Fibroblast of lung (primary cell): ENCODE measurements around the gene RGS3. TPM values are rescaled to one million over a fixed set of nuclear protein-coding genes. Genes with fewer than 3 reads are reported as not detected.

Source experiments
- DNase-seq, 2 donors: peaks; one replicate each; pipeline versions ENCODE4 v3.0.0 to v3.0.0-alpha.2; 2010; ENCODE audit warnings: low read depth in 2 of 2
- H2AFZ ChIP-seq: 2 replicates; pipeline ENCODE4 v1.5.1; 2012; ENCODE audit warnings: low read length, control low read depth, inconsistent platforms
- H3K27ac ChIP-seq: 2 replicates; pipeline ENCODE4 v1.5.1; 2011; ENCODE audit warnings: low read length, control low read depth; ENCODE audit not compliant: insufficient read depth
- H3K27me3 ChIP-seq: 2 replicates; pipeline ENCODE4 v1.5.1; 2011; ENCODE audit warnings: mild to moderate bottlenecking, low read length; ENCODE audit not compliant: control insufficient read depth, insufficient read depth
- H3K36me3 ChIP-seq: 2 replicates; pipeline ENCODE4 v1.5.1; 2011; ENCODE audit warnings: low read length; ENCODE audit not compliant: control insufficient read depth, insufficient read depth
- H3K4me1 ChIP-seq: 2 replicates; pipeline ENCODE4 v1.5.1; 2011; ENCODE audit warnings: low read length; ENCODE audit not compliant: control insufficient read depth, insufficient read depth; ENCODE audit errors: extremely low read depth
- H3K4me2 ChIP-seq: 2 replicates; pipeline ENCODE4 v1.5.1; 2011; ENCODE audit warnings: low read length, control low read depth; ENCODE audit not compliant: insufficient read depth; ENCODE audit errors: extremely low read depth
- H3K4me3 ChIP-seq, 4 experiments: fragments of 200-600 bp in 1 of 4; sonication (generic) in 1 of 4; replicated peaks in 1 of 4; 2 replicates each; pipeline ENCODE4 v1.5.1; 2011 to 2016; ENCODE audit warnings: low read length in 4 of 4, low read depth in 3 of 4, mild to moderate bottlenecking in 3 of 4, control low read depth in 2 of 4, inconsistent platforms in 1 of 4, mixed read lengths in 1 of 4; ENCODE audit not compliant: insufficient read depth in 1 of 4; ENCODE audit errors: control extremely low read depth in 1 of 4
- H3K79me2 ChIP-seq: 2 replicates; pipeline ENCODE4 v1.5.1; 2012; ENCODE audit warnings: mild to moderate bottlenecking, low read length, inconsistent platforms; ENCODE audit not compliant: control insufficient read depth, insufficient read depth
- H3K9ac ChIP-seq: 2 replicates; pipeline ENCODE4 v1.5.1; 2011; ENCODE audit warnings: mild to moderate bottlenecking, low read length, control low read depth; ENCODE audit not compliant: insufficient read depth
- H3K9me3 ChIP-seq: 2 replicates; pipeline ENCODE4 v1.5.1; 2012; ENCODE audit warnings: low read depth, low read length; ENCODE audit not compliant: control insufficient read depth, insufficient read depth
- H4K20me1 ChIP-seq: 2 replicates; pipeline ENCODE4 v1.5.1; 2011; ENCODE audit warnings: low read length; ENCODE audit not compliant: control insufficient read depth, insufficient read depth; ENCODE audit errors: extremely low read depth
- CTCF ChIP-seq, 2 donors: IDR thresholded peaks in 1 of 2; conservative IDR thresholded peaks in 1 of 2; 1 replicate in 1 of 2; 2 replicates in 1 of 2; pipeline ENCODE4 v1.5.1; 2011 to 2012; ENCODE audit warnings: low read length in 2 of 2, control low read depth in 1 of 2, inconsistent platforms in 1 of 2, low read depth in 1 of 2, mild to moderate bottlenecking in 1 of 2
- EZH2 ChIP-seq: IDR thresholded peaks from 2 replicates; pipeline ENCODE4 v1.5.1; 2012; ENCODE audit warnings: low read length, control low read depth, mild to moderate bottlenecking; ENCODE audit errors: missing control alignments
- polyA plus RNA-seq, 2 donors: library from polyadenylated mRNA; depleted of rRNA in 1 of 2; stranded (reverse) in 1 of 2; unstranded in 1 of 2; fragments of >200 nt; gene quantifications; 2 replicates each; pipeline ENCODE4 v1.2.1, GENCODE V29; 2011 to 2012; ENCODE audit warnings: missing spikeins in 1 of 2
- total RNA-seq: library from RNA; depleted of rRNA; stranded (reverse); fragments of >200 nt; gene quantifications from 2 replicates; pipeline ENCODE4 v1.2.1, GENCODE V29; 2014

Gene RGS3
- total and polyA plus RNA-seq, 2 donors (not counting 1 experiment from before 2014, with no cell fraction given) = 48.1 to 74.3 TPM

GRCh38 chr9:113636165-113636564 lies 172.6 kb downstream of the RGS3 start:
- no peak overlapping the region for H3K4me2 ChIP-seq
- H4K20me1 ChIP-seq = no peaks in the 10 kb centered on the region
- H3K36me3 ChIP-seq = no peaks in the 10 kb centered on the region
- no peak overlapping the region for H3K4me3 ChIP-seq
- no peak overlapping the region for H3K27ac ChIP-seq
- H2AFZ ChIP-seq = no peak overlapping the region
- DNase-seq = peak in 1 of 2 donors; percentile 67
- H3K9ac ChIP-seq = no peak overlapping the region
- no peak for TF ChIP-seq EZH2
- TF ChIP-seq CTCF (conservative IDR thresholded peaks at IDR 0.05 in 1 of 2, IDR thresholded peaks at IDR 0.05 in 1 of 2; ENCODE audit: low read depth in 1 of 2, low read length in 2 of 2) = no peak
- no peaks in the 10 kb centered on the region for H3K27me3 ChIP-seq
- no peaks in the 10 kb centered on the region for H3K9me3 ChIP-seq
- no peaks in the 10 kb centered on the region for H3K79me2 ChIP-seq
- peaks cover 22% of the 10 kb centered on the region for H3K4me1 ChIP-seq

GRCh38 chr9:113636693-113637092 lies 173.2 kb downstream of the RGS3 start:
- peaks cover 18% of the 10 kb centered on the region for H3K4me1 ChIP-seq
- no peak overlapping the region for H3K4me3 ChIP-seq
- H4K20me1 ChIP-seq = no peaks in the 10 kb centered on the region
- no peak overlapping the region for H3K4me2 ChIP-seq
- H3K9ac ChIP-seq = no peak overlapping the region
- no peaks in the 10 kb centered on the region for H3K27me3 ChIP-seq
- no peak overlapping the region for H2AFZ ChIP-seq
- no peak for DNase-seq
- H3K27ac ChIP-seq = no peak overlapping the region
- no peaks in the 10 kb centered on the region for H3K79me2 ChIP-seq
- no peaks in the 10 kb centered on the region for H3K9me3 ChIP-seq
- no peaks in the 10 kb centered on the region for H3K36me3 ChIP-seq
- no peak for TF ChIP-seq EZH2
- no peak for TF ChIP-seq CTCF (conservative IDR thresholded peaks at IDR 0.05 in 1 of 2, IDR thresholded peaks at IDR 0.05 in 1 of 2; ENCODE audit: low read depth in 1 of 2, low read length in 2 of 2)

- no peak overlapping the region for H2AFZ ChIP-seq
Observed at GRCh38 chr9:113638490-113638889, 175.0 kb downstream of the RGS3 start.

More at GRCh38 chr9:113638490-113638889, 175.0 kb downstream of the RGS3 start:
- Histone ChIP-seq H3K4me3 (no peak overlapping the region), H4K20me1 (no peaks in the 10 kb centered on the region), H3K4me2 (no peak overlapping the region), H3K4me1 (peaks cover 4% of the 10 kb centered on the region), H3K27ac (no peak overlapping the region), H3K79me2 (no peaks in the 10 kb centered on the region), H3K9me3 (no peaks in the 10 kb centered on the region), H3K9ac (no peak overlapping the region), H3K36me3 (no peaks in the 10 kb centered on the region), H3K27me3 (no peaks in the 10 kb centered on the region)
- no peak for DNase-seq
- TF ChIP-seq EZH2 = no peak
- TF ChIP-seq CTCF (conservative IDR thresholded peaks at IDR 0.05 in 1 of 2, IDR thresholded peaks at IDR 0.05 in 1 of 2; ENCODE audit: low read depth in 1 of 2, low read length in 2 of 2) = no peak
